Keratinocyte (primary cell): ENCODE results near the gene GLT8D2. TPM values are rescaled to one million over a fixed set of nuclear protein-coding genes. Genes with fewer than 3 reads are reported as not detected.

Experiments
- DNase-seq: peaks from one replicate; pipeline ENCODE4 v3.0.0-alpha.2; 2011; ENCODE audit warnings: low read depth, missing footprints, low spot score
- FAIRE-seq: peaks from 2 replicates; lab custom pipeline; 2011; peaks lifted over from hg19 to GRCh38; lab: Jason Lieb, UNC
- H2AFZ ChIP-seq: 2 replicates; pipeline ENCODE4 v1.6.0; 2012; ENCODE audit warnings: low read length, control low read depth, inconsistent platforms; ENCODE audit not compliant: control insufficient read depth
- H3K27ac ChIP-seq: 2 replicates; pipeline ENCODE4 v1.5.1; 2011; ENCODE audit warnings: low read length; ENCODE audit not compliant: control insufficient read depth, insufficient read depth
- H3K27me3 ChIP-seq: 3 replicates; pipeline ENCODE4 v1.6.0; 2011; ENCODE audit warnings: low read length; ENCODE audit not compliant: control insufficient read depth, insufficient read depth; ENCODE audit errors: extremely low read depth
- H3K36me3 ChIP-seq, 2 experiments: 2 replicates in 1 of 2; 3 replicates in 1 of 2; pipeline ENCODE4 v1.5.1; 2011; ENCODE audit warnings: low read length in 2 of 2, mild to moderate bottlenecking in 1 of 2; ENCODE audit not compliant: control insufficient read depth in 2 of 2, insufficient read depth in 2 of 2; ENCODE audit errors: extremely low read depth in 1 of 2
- H3K4me1 ChIP-seq: 3 replicates; pipeline ENCODE4 v1.5.1; 2011; ENCODE audit warnings: low read length; ENCODE audit not compliant: control insufficient read depth, insufficient read depth; ENCODE audit errors: extremely low read depth
- H3K4me2 ChIP-seq: 3 replicates; pipeline ENCODE4 v1.6.0; 2011; ENCODE audit warnings: low read depth, low read length; ENCODE audit not compliant: control insufficient read depth, insufficient read depth; ENCODE audit errors: extremely low read depth
- H3K4me3 ChIP-seq, 3 experiments: fragments of 200-600 bp in 1 of 3; sonication (generic) in 1 of 3; 2 replicates in 2 of 3; 3 replicates in 1 of 3; pipeline ENCODE4 v1.5.1; 2011 to 2016; ENCODE audit warnings: low read length in 3 of 3, mild to moderate bottlenecking in 3 of 3, control low read depth in 2 of 3, inconsistent platforms in 1 of 3, low read depth in 1 of 3, mixed read lengths in 1 of 3, mixed run types in 1 of 3, moderate library complexity in 1 of 3; ENCODE audit not compliant: control insufficient read depth in 2 of 3, insufficient read depth in 2 of 3; ENCODE audit errors: extremely low read depth in 1 of 3
- H3K79me2 ChIP-seq: 2 replicates; pipeline ENCODE4 v1.6.0; 2012; ENCODE audit warnings: low read length; ENCODE audit not compliant: control insufficient read depth, insufficient read depth
- H3K9ac ChIP-seq: 3 replicates; pipeline ENCODE4 v1.6.0; 2011; ENCODE audit warnings: low read length; ENCODE audit not compliant: control insufficient read depth, insufficient read depth; ENCODE audit errors: extremely low read depth
- H3K9me1 ChIP-seq: 3 replicates; pipeline ENCODE4 v1.6.0; 2011; ENCODE audit warnings: low read length; ENCODE audit not compliant: control insufficient read depth, insufficient read depth; ENCODE audit errors: extremely low read depth
- H3K9me3 ChIP-seq: 2 replicates; pipeline ENCODE4 v1.5.1; 2012; ENCODE audit warnings: low read depth, low read length; ENCODE audit not compliant: control insufficient read depth
- H4K20me1 ChIP-seq: 3 replicates; pipeline ENCODE4 v1.6.0; 2011; ENCODE audit warnings: low read length; ENCODE audit not compliant: control insufficient read depth, insufficient read depth; ENCODE audit errors: extremely low read depth
- EZH2 ChIP-seq: IDR thresholded peaks from one replicate; pipeline ENCODE4 v1.6.1; 2012; ENCODE audit warnings: inconsistent platforms, mild to moderate bottlenecking, low read length, moderate library complexity
- dilution Hi-C: fragments of 300-500 bp; cut with MboI; formaldehyde crosslinking; loops from one replicate; pipeline ENCODE4 v1.7.0; 2020; ENCODE audit warnings: low sequenced_read_pairs; ENCODE audit not compliant: extremely low pct_ligation_motif_present
- polyA plus RNA-seq, 5 experiments: library from polyadenylated mRNA; depleted of rRNA in 3 of 5; stranded (reverse) in 3 of 5; stranded (forward) in 1 of 5; unstranded in 1 of 5; fragments of >200 nt; gene quantifications; 1 replicate in 1 of 5; 2 replicates in 3 of 5; 3 replicates in 1 of 5; pipeline versions ENCODE4 v1.2.1 to v1.2.3, GENCODE V29; 2011 to 2012; ENCODE audit warnings: missing spikeins in 2 of 5, low read depth in 1 of 5, low replicate concordance in 1 of 5
- TF ChIP-seq, protein P1 (sequence below), 3 experiments: IDR thresholded peaks in 1 of 3; conservative IDR thresholded peaks in 1 of 3; optimal IDR thresholded peaks in 1 of 3; 2 replicates in 2 of 3; 3 replicates in 1 of 3; pipeline versions ENCODE3 to v1.5.1; 2011; ENCODE audit warnings: low read length in 3 of 3, mild to moderate bottlenecking in 3 of 3, moderate library complexity in 2 of 3, control low read depth in 1 of 3, inconsistent platforms in 1 of 3; ENCODE audit not compliant: insufficient read depth in 2 of 3; ENCODE audit errors: extremely low read depth in 1 of 3

The GLT8D2 gene
- polyA plus RNA-seq, 1 donor (not counting 4 experiments of a cell fraction or from before 2014, with no cell fraction given) = 1.4 TPM

- no peak for DNase-seq
- TF ChIP-seq EZH2 = no peak
- dilution Hi-C loops = no loop called here
- no peak overlapping the region for H3K27ac ChIP-seq
- no peaks in the 10 kb centered on the region for H4K20me1 ChIP-seq
- no peak overlapping the region for H3K4me3 ChIP-seq
- no peak overlapping the region for H2AFZ ChIP-seq
- H3K27me3 ChIP-seq = no peaks in the 10 kb centered on the region
- no peak overlapping the region for H3K9ac ChIP-seq
- no peak overlapping the region for H3K4me2 ChIP-seq
- H3K36me3 ChIP-seq = peaks cover 2 to 6% of the 10 kb centered on the region in 2 experiments
- H3K9me1 ChIP-seq = no peaks in the 10 kb centered on the region
- no peaks in the 10 kb centered on the region for H3K79me2 ChIP-seq
- no peak for FAIRE-seq
- H3K4me1 ChIP-seq = no peaks in the 10 kb centered on the region
- H3K9me3 ChIP-seq = no peaks in the 10 kb centered on the region
Measured at GRCh38 chr12:104095289-104095688, 45.3 kb upstream of the GLT8D2 start.

DNA sequence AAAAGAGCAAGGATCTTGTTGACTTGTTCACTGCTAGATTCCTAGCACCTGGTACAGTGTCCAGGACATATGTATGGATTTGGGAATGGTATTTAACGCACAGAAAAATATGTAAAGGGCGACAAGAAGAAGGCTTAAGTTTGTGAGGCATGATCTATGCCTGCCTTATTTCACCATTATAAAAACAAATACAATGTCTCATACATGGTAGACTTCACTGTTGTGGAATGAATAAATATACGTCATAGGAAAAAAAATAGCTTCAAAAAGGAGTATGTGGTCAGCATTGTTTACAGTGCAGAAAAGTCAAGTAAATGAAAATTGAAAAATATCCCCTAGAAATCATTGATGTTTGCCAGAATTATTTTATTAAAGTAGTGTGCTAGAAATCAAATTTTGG is 44.3 kb upstream of the GLT8D2 start:
- FAIRE-seq = no peak
- H2AFZ ChIP-seq = no peak overlapping the region
- no peak for DNase-seq
- no peak overlapping the region for H3K4me2 ChIP-seq
- no peaks in the 10 kb centered on the region for H3K27me3 ChIP-seq
- dilution Hi-C loops = no loop called here
- no peak overlapping the region for H3K4me3 ChIP-seq
- no peak for TF ChIP-seq EZH2
- TF ChIP-seq, protein P1, sequence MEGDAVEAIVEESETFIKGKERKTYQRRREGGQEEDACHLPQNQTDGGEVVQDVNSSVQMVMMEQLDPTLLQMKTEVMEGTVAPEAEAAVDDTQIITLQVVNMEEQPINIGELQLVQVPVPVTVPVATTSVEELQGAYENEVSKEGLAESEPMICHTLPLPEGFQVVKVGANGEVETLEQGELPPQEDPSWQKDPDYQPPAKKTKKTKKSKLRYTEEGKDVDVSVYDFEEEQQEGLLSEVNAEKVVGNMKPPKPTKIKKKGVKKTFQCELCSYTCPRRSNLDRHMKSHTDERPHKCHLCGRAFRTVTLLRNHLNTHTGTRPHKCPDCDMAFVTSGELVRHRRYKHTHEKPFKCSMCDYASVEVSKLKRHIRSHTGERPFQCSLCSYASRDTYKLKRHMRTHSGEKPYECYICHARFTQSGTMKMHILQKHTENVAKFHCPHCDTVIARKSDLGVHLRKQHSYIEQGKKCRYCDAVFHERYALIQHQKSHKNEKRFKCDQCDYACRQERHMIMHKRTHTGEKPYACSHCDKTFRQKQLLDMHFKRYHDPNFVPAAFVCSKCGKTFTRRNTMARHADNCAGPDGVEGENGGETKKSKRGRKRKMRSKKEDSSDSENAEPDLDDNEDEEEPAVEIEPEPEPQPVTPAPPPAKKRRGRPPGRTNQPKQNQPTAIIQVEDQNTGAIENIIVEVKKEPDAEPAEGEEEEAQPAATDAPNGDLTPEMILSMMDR (optimal IDR thresholded peaks at IDR 0.05 in 1 of 3, IDR thresholded peaks at IDR 0.05 in 1 of 3, conservative IDR thresholded peaks at IDR 0.05 in 1 of 3; ENCODE audit: extremely low read depth in 1 of 3, insufficient read depth in 2 of 3, low read length in 3 of 3) = no peak
- no peaks in the 10 kb centered on the region for H3K4me1 ChIP-seq
- H3K9ac ChIP-seq = no peak overlapping the region
- H4K20me1 ChIP-seq = no peaks in the 10 kb centered on the region
- no peaks in the 10 kb centered on the region for H3K79me2 ChIP-seq
- no peaks in the 10 kb centered on the region for H3K9me1 ChIP-seq
- H3K36me3 ChIP-seq = peaks cover 0 to 6% of the 10 kb centered on the region in 2 experiments
- no peak overlapping the region for H3K27ac ChIP-seq
- no peaks in the 10 kb centered on the region for H3K9me3 ChIP-seq

GRCh38 chr12:104091136-104091535 is 41.1 kb upstream of the GLT8D2 start:
- dilution Hi-C loops = no loop called here
- no peak overlapping the region for H2AFZ ChIP-seq
- no peaks in the 10 kb centered on the region for H3K9me1 ChIP-seq
- H4K20me1 ChIP-seq = no peaks in the 10 kb centered on the region
- H3K9me3 ChIP-seq = no peaks in the 10 kb centered on the region
- no peak for DNase-seq
- H3K36me3 ChIP-seq = peaks cover 0 to 11% of the 10 kb centered on the region in 2 experiments
- no peaks in the 10 kb centered on the region for H3K79me2 ChIP-seq
- no peak for TF ChIP-seq EZH2
- TF ChIP-seq, protein P1 (optimal IDR thresholded peaks at IDR 0.05 in 1 of 3, IDR thresholded peaks at IDR 0.05 in 1 of 3, conservative IDR thresholded peaks at IDR 0.05 in 1 of 3; ENCODE audit: extremely low read depth in 1 of 3, insufficient read depth in 2 of 3, low read length in 3 of 3) = no peak
- no peaks in the 10 kb centered on the region for H3K27me3 ChIP-seq
- no peak overlapping the region for H3K9ac ChIP-seq
- no peak overlapping the region for H3K4me3 ChIP-seq
- no peak overlapping the region for H3K4me2 ChIP-seq
- no peak for FAIRE-seq
- no peak overlapping the region for H3K27ac ChIP-seq
- H3K4me1 ChIP-seq = no peaks in the 10 kb centered on the region
